ENCODE results near the gene RSPH3. TPM values are rescaled to one million over a fixed set of nuclear protein-coding genes. Genes with fewer than 3 reads are reported as not detected.
A peak's percentile ranks its signal among the peaks of the same experiment; 100 is the strongest.
"Not testable (repeated sequence)": the region's sequence is repeated elsewhere in the genome, so short reads cannot be mapped to it uniquely, and the experiment has no call there.

RSPH3 gene
- total RNA-seq, 2 donors from 2014 or later, result 6.1 to 6.3 TPM

- no peaks in the 10 kb centered on the region for H3K27me3 Mint-ChIP-seq (ENCODE audit: low read depth)
- peak; percentile 53 to 54 for DNase-seq
- H3K4me3 Mint-ChIP-seq, result peak overlapping the region; percentile 95 to 98
- ATAC-seq (replicated peaks in 1 of 2), result peak; percentile 68 to 70
- H3K36me3 Mint-ChIP-seq (ENCODE audit: insufficient read depth in 2 of 2), result peaks cover 36 to 83% of the 10 kb centered on the region in 2 donors
- H3K9me3 Mint-ChIP-seq, result no peaks in the 10 kb centered on the region
- H3K4me1 Mint-ChIP-seq (ENCODE audit: low read depth), result peaks cover 79% of the 10 kb centered on the region
- H3K27ac Mint-ChIP-seq, result peak overlapping the region; percentile 78
Measured at GRCh38 chr6:159038914-159039884, 39.2 kb upstream of the RSPH3 start.

- H3K4me3 Mint-ChIP-seq, result peak overlapping the region; percentile 36 to 88
- H3K27me3 Mint-ChIP-seq (ENCODE audit: low read depth); ATAC-seq (replicated peaks in 1 of 2); H3K9me3 Mint-ChIP-seq; DNase-seq; H3K27ac Mint-ChIP-seq: not testable (repeated sequence)
- H3K4me1 Mint-ChIP-seq (ENCODE audit: low read depth), result peaks cover 85% of the 10 kb centered on the region
- H3K36me3 Mint-ChIP-seq (ENCODE audit: insufficient read depth in 2 of 2), result peaks cover 34 to 74% of the 10 kb centered on the region in 2 donors
Measured at GRCh38 chr6:159038318-159038717, 38.3 kb upstream of the RSPH3 start.

GRCh38 chr6:159037756-159038290 is 37.8 kb upstream of the RSPH3 start:
- H3K4me3 Mint-ChIP-seq, result peak overlapping the region; percentile 37 to 88
- no peaks in the 10 kb centered on the region for H3K9me3 Mint-ChIP-seq
- DNase-seq (no peak), ATAC-seq (replicated peaks in 1 of 2) (no peak)
- no peaks in the 10 kb centered on the region for H3K27me3 Mint-ChIP-seq (ENCODE audit: low read depth)
- peaks cover 85% of the 10 kb centered on the region for H3K4me1 Mint-ChIP-seq (ENCODE audit: low read depth)
- H3K36me3 Mint-ChIP-seq (ENCODE audit: insufficient read depth in 2 of 2), result peaks cover 31 to 70% of the 10 kb centered on the region in 2 donors
- H3K27ac Mint-ChIP-seq, result peak overlapping the region; percentile 50

- Mint-ChIP-seq H3K27me3 (ENCODE audit: low read depth) (no peaks in the 10 kb centered on the region), H3K4me1 (ENCODE audit: low read depth) (peaks cover 77% of the 10 kb centered on the region), H3K9me3 (no peaks in the 10 kb centered on the region), H3K36me3 (ENCODE audit: insufficient read depth in 2 of 2) (peaks cover 25 to 58% of the 10 kb centered on the region in 2 donors), H3K27ac (no peak overlapping the region), H3K4me3 (peak overlapping the region; percentile 17 to 57)
- DNase-seq (no peak), ATAC-seq (replicated peaks in 1 of 2) (no peak)
Measured at GRCh38 chr6:159036673-159037072, 36.7 kb upstream of the RSPH3 start.

GRCh38 chr6:159035891-159036290 is 35.9 kb upstream of the RSPH3 start:
- H3K4me3 Mint-ChIP-seq, result no peak overlapping the region
- ATAC-seq (replicated peaks in 1 of 2) (no peak), DNase-seq (no peak)
- H3K27ac Mint-ChIP-seq, result no peak overlapping the region
- no peaks in the 10 kb centered on the region for H3K27me3 Mint-ChIP-seq (ENCODE audit: low read depth)
- H3K36me3 Mint-ChIP-seq (ENCODE audit: insufficient read depth in 2 of 2), result peaks cover 19 to 50% of the 10 kb centered on the region in 2 donors
- peaks cover 69% of the 10 kb centered on the region for H3K4me1 Mint-ChIP-seq (ENCODE audit: low read depth)
- no peaks in the 10 kb centered on the region for H3K9me3 Mint-ChIP-seq

GRCh38 chr6:159033160-159034049 is 33.4 kb upstream of the RSPH3 start:
- DNase-seq, result no peak
- no peaks in the 10 kb centered on the region for H3K27me3 Mint-ChIP-seq (ENCODE audit: low read depth)
- no peaks in the 10 kb centered on the region for H3K9me3 Mint-ChIP-seq
- H3K27ac Mint-ChIP-seq, result peak overlapping the region; percentile 44
- H3K4me1 Mint-ChIP-seq (ENCODE audit: low read depth), result peaks cover 44% of the 10 kb centered on the region
- H3K36me3 Mint-ChIP-seq (ENCODE audit: insufficient read depth in 2 of 2), result peaks cover 9 to 28% of the 10 kb centered on the region in 2 donors
- no peak overlapping the region for H3K4me3 Mint-ChIP-seq
- ATAC-seq (replicated peaks in 1 of 2), result peak; percentile 42 to 47

- DNase-seq (no peak), ATAC-seq (replicated peaks in 1 of 2) (no peak)
- Mint-ChIP-seq H3K4me1 (ENCODE audit: low read depth) (peaks cover 30% of the 10 kb centered on the region), H3K27me3 (ENCODE audit: low read depth) (no peaks in the 10 kb centered on the region), H3K27ac (no peak overlapping the region), H3K36me3 (ENCODE audit: insufficient read depth in 2 of 2) (peaks cover 6 to 22% of the 10 kb centered on the region in 2 donors), H3K4me3 (no peak overlapping the region), H3K9me3 (no peaks in the 10 kb centered on the region)
Measured at GRCh38 chr6:159031846-159032245, 31.8 kb upstream of the RSPH3 start.

GRCh38 chr6:159030168-159030567 is 30.2 kb upstream of the RSPH3 start:
- DNase-seq (no peak), ATAC-seq (replicated peaks in 1 of 2) (no peak)
- peaks cover 11 to 16% of the 10 kb centered on the region in 2 donors for H3K36me3 Mint-ChIP-seq (ENCODE audit: insufficient read depth in 2 of 2)
- no peak overlapping the region for H3K4me3 Mint-ChIP-seq
- H3K4me1 Mint-ChIP-seq (ENCODE audit: low read depth), result peaks cover 16% of the 10 kb centered on the region
- H3K27ac Mint-ChIP-seq, result no peak overlapping the region
- no peaks in the 10 kb centered on the region for H3K27me3 Mint-ChIP-seq (ENCODE audit: low read depth)
- peaks cover 5 to 8% of the 10 kb centered on the region in 2 donors for H3K9me3 Mint-ChIP-seq

- not testable (repeated sequence) for H3K27me3 Mint-ChIP-seq (ENCODE audit: low read depth); ATAC-seq (replicated peaks in 1 of 2); DNase-seq; H3K27ac Mint-ChIP-seq; H3K4me3 Mint-ChIP-seq
- Mint-ChIP-seq H3K4me1 (ENCODE audit: low read depth) (peaks cover 26% of the 10 kb centered on the region), H3K36me3 (ENCODE audit: insufficient read depth in 2 of 2) (peaks cover 30 to 56% of the 10 kb centered on the region in 2 donors), H3K9me3 (peaks cover 11 to 18% of the 10 kb centered on the region in 2 donors)
Measured at GRCh38 chr6:159025224-159025623, 25.2 kb upstream of the RSPH3 start.

GRCh38 chr6:159023893-159024292 is 23.9 kb upstream of the RSPH3 start:
- H3K27me3 Mint-ChIP-seq (ENCODE audit: low read depth), result no peaks in the 10 kb centered on the region
- peak overlapping the region in 1 of 2 donors; percentile 16 for H3K4me3 Mint-ChIP-seq
- H3K4me1 Mint-ChIP-seq (ENCODE audit: low read depth), result peaks cover 39% of the 10 kb centered on the region
- peaks cover 30 to 64% of the 10 kb centered on the region in 2 donors for H3K36me3 Mint-ChIP-seq (ENCODE audit: insufficient read depth in 2 of 2)
- DNase-seq (peak in 1 of 2 donors; percentile 38), ATAC-seq (replicated peaks in 1 of 2) (peak; percentile 94 to 96)
- peaks cover 11 to 18% of the 10 kb centered on the region in 2 donors for H3K9me3 Mint-ChIP-seq
- H3K27ac Mint-ChIP-seq, result peak overlapping the region; percentile 2

- Mint-ChIP-seq H3K36me3 (ENCODE audit: insufficient read depth in 2 of 2) (peaks cover 24 to 60% of the 10 kb centered on the region in 2 donors), H3K9me3 (peaks cover 6 to 11% of the 10 kb centered on the region in 2 donors), H3K4me3 (no peak overlapping the region), H3K27ac (no peak overlapping the region), H3K27me3 (ENCODE audit: low read depth) (no peaks in the 10 kb centered on the region), H3K4me1 (ENCODE audit: low read depth) (peaks cover 58% of the 10 kb centered on the region)
- DNase-seq, result no peak
- no peak for ATAC-seq (replicated peaks in 1 of 2)
Measured at GRCh38 chr6:159020011-159020410, 20.0 kb upstream of the RSPH3 start.

GRCh38 chr6:159017757-159018559 is 18.0 kb upstream of the RSPH3 start:
- peak overlapping the region; percentile 65 to 72 for H3K4me3 Mint-ChIP-seq
- peak; percentile 93 for ATAC-seq (replicated peaks in 1 of 2)
- H3K9me3 Mint-ChIP-seq, result peaks cover 0 to 4% of the 10 kb centered on the region in 2 donors
- H3K27me3 Mint-ChIP-seq (ENCODE audit: low read depth), result no peaks in the 10 kb centered on the region
- peaks cover 13 to 41% of the 10 kb centered on the region in 2 donors for H3K36me3 Mint-ChIP-seq (ENCODE audit: insufficient read depth in 2 of 2)
- peaks cover 61% of the 10 kb centered on the region for H3K4me1 Mint-ChIP-seq (ENCODE audit: low read depth)
- no peak for DNase-seq
- H3K27ac Mint-ChIP-seq, result peak overlapping the region; percentile 96

All from activated T-cell treated with anti-CD3 and anti-CD28 coated beads, Interleukin-2, amount 50 U/mL, for 72 hours (primary cell).